Measurements from ENCODE around the gene ANAPC2.

DNA sequence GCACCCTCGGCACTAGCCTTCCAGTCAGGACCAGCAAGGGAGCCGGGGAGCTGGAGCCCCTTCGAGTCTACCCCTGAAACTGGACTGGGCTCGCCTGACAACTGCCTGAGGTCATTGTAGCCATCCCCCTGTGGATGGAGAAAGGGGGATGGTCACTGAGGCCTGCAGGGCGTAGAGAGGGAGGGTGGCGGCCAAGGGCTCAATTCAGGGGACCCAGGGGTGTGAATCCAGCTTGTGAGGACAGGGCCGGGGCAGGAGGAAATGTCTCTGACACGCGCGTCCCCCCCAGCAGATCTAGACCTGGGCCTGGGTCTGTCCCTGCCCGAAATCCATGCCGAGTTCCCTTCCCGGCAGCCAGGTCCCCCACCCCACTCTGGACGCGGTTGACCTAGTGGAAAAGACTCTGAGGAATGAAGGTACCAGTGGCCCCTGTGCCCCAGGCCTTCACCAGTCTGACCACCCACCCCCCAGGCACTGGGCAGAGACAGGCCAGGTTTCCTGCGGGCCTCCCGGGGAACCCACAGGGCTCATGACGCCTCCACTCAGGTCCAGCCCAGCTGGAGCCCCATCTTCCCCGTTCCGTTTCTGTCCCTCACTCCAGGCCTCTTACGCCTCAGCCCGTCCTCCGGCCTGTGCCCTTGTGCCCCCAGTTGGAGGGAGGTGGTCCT is 43.1 kb upstream of the ANAPC2 start:
- TF ChIP-seq MAX (IDR thresholded peaks at IDR 0.05) (no peak), CTCF (IDR thresholded peaks at IDR 0.05; ENCODE audit: low read depth, low read length, missing input control) (no peak), TAF1 (conservative IDR thresholded peaks at IDR 0.05) (no peak), SP1 (IDR thresholded peaks at IDR 0.05) (no peak), YY1 (IDR thresholded peaks at IDR 0.05) (no peak)
